ENCODE results near the gene TMIE. TPM values are rescaled to one million over a fixed set of nuclear protein-coding genes. Genes with fewer than 3 reads are reported as not detected.

Gene TMIE
- polyA plus RNA-seq, 1 donor (not counting 4 experiments of a cell fraction or from before 2014, with no cell fraction given) = 0.07 TPM

DNA sequence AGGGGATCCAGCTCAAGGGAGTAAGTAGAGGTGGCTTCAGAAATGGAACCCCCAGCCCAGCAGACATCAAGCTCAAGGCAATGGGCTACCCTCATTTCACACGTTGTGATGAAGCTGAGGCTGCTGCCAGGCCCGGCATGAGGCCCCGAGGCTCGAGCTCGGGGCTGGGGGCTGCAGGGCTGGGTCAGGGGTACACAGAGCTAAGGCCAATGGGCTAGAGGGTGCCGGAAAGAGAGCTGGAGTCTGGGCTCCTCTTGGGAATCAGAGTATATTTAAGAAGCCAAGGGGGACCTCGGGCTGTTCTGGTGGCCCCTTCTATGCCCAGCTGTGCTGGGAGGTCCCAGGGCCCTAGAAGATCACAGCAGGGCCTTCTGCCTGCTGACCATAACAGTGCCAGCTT lies 9.0 kb downstream of the TMIE start:
- H3K79me2 ChIP-seq (ENCODE audit: control insufficient read depth, insufficient read depth, low read length) = no peaks in the 10 kb centered on the region
- H3K9me3 ChIP-seq (ENCODE audit: control insufficient read depth, low read depth, low read length) = no peaks in the 10 kb centered on the region
- no peak overlapping the region for H2AFZ ChIP-seq (ENCODE audit: control insufficient read depth, low read length)
- H3K36me3 ChIP-seq (ENCODE audit: control insufficient read depth in 2 of 2, extremely low read depth in 1 of 2, insufficient read depth in 2 of 2, low read length in 2 of 2) = no peaks in the 10 kb centered on the region
- no peak overlapping the region for H3K4me2 ChIP-seq (ENCODE audit: control insufficient read depth, extremely low read depth, insufficient read depth, low read depth, low read length)
- no peak overlapping the region for H3K4me3 ChIP-seq (ENCODE audit: control insufficient read depth in 2 of 3, extremely low read depth in 1 of 3, insufficient read depth in 2 of 3, low read depth in 1 of 3, low read length in 3 of 3)
- no peaks in the 10 kb centered on the region for H3K27me3 ChIP-seq (ENCODE audit: control insufficient read depth, extremely low read depth, insufficient read depth, low read length)
- no peaks in the 10 kb centered on the region for H4K20me1 ChIP-seq (ENCODE audit: control insufficient read depth, extremely low read depth, insufficient read depth, low read length)
- FAIRE-seq (no peak), DNase-seq (ENCODE audit: low read depth, low spot score) (no peak)
- H3K27ac ChIP-seq (ENCODE audit: control insufficient read depth, insufficient read depth, low read length) = no peak overlapping the region
- TF ChIP-seq EZH2 (IDR thresholded peaks at IDR 0.05; ENCODE audit: low read length) = no peak
- TF ChIP-seq, protein P1, sequence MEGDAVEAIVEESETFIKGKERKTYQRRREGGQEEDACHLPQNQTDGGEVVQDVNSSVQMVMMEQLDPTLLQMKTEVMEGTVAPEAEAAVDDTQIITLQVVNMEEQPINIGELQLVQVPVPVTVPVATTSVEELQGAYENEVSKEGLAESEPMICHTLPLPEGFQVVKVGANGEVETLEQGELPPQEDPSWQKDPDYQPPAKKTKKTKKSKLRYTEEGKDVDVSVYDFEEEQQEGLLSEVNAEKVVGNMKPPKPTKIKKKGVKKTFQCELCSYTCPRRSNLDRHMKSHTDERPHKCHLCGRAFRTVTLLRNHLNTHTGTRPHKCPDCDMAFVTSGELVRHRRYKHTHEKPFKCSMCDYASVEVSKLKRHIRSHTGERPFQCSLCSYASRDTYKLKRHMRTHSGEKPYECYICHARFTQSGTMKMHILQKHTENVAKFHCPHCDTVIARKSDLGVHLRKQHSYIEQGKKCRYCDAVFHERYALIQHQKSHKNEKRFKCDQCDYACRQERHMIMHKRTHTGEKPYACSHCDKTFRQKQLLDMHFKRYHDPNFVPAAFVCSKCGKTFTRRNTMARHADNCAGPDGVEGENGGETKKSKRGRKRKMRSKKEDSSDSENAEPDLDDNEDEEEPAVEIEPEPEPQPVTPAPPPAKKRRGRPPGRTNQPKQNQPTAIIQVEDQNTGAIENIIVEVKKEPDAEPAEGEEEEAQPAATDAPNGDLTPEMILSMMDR (optimal IDR thresholded peaks at IDR 0.05 in 1 of 3, IDR thresholded peaks at IDR 0.05 in 1 of 3, conservative IDR thresholded peaks at IDR 0.05 in 1 of 3; ENCODE audit: extremely low read depth in 1 of 3, insufficient read depth in 2 of 3, low read length in 3 of 3) = no peak
- H3K9ac ChIP-seq (ENCODE audit: control insufficient read depth, extremely low read depth, insufficient read depth, low read length) = no peak overlapping the region
- H3K9me1 ChIP-seq (ENCODE audit: control insufficient read depth, extremely low read depth, insufficient read depth, low read length) = no peaks in the 10 kb centered on the region
- peaks cover 10% of the 10 kb centered on the region for H3K4me1 ChIP-seq (ENCODE audit: control insufficient read depth, extremely low read depth, insufficient read depth, low read length)
- dilution Hi-C loops (cut with MboI; ENCODE audit: extremely low pct_ligation_motif_present, low sequenced_read_pairs) = no loop called here

DNA sequence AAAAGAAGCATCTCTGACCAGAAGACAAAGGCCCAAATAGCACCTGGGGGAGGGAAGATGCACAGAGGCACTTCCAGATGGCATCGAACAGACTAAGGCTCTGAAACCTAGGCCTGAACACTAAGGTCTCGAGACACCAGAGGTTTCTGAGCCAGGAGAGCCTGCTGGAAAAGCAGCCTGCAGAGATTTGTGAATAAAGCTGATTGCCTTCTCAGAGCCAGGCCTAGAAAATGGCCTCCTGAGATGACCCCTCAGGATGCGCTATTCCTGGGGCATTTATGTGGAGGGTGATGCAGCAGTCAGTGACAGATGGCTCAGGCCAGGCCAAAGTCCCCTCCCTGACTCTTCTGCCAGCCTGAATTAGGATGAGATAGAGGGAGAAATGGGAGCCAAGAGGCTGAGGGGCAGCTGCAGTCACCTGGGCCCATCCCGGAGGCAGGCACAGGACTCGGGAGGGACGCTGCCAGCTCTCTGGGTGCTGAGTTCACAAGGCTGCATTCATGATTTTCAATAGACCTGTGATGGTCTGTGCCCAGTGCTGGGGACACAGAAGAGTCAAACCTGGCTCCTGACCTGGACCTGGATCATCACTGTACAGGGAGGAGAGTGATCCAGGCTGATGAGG lies 9.6 kb downstream of the TMIE start:
- Histone ChIP-seq H3K4me2 (ENCODE audit: control insufficient read depth, extremely low read depth, insufficient read depth, low read depth, low read length) (no peak overlapping the region), H3K9ac (ENCODE audit: control insufficient read depth, extremely low read depth, insufficient read depth, low read length) (no peak overlapping the region), H3K79me2 (ENCODE audit: control insufficient read depth, insufficient read depth, low read length) (no peaks in the 10 kb centered on the region), H4K20me1 (ENCODE audit: control insufficient read depth, extremely low read depth, insufficient read depth, low read length) (no peaks in the 10 kb centered on the region), H2AFZ (ENCODE audit: control insufficient read depth, low read length) (no peak overlapping the region), H3K27ac (ENCODE audit: control insufficient read depth, insufficient read depth, low read length) (no peak overlapping the region), H3K9me1 (ENCODE audit: control insufficient read depth, extremely low read depth, insufficient read depth, low read length) (no peaks in the 10 kb centered on the region), H3K4me1 (ENCODE audit: control insufficient read depth, extremely low read depth, insufficient read depth, low read length) (peaks cover 10% of the 10 kb centered on the region), H3K9me3 (ENCODE audit: control insufficient read depth, low read depth, low read length) (no peaks in the 10 kb centered on the region), H3K4me3 (ENCODE audit: control insufficient read depth in 2 of 3, extremely low read depth in 1 of 3, insufficient read depth in 2 of 3, low read depth in 1 of 3, low read length in 3 of 3) (no peak overlapping the region), H3K36me3 (ENCODE audit: control insufficient read depth in 2 of 2, extremely low read depth in 1 of 2, insufficient read depth in 2 of 2, low read length in 2 of 2) (no peaks in the 10 kb centered on the region), H3K27me3 (ENCODE audit: control insufficient read depth, extremely low read depth, insufficient read depth, low read length) (no peaks in the 10 kb centered on the region)
- FAIRE-seq (no peak), DNase-seq (ENCODE audit: low read depth, low spot score) (no peak)
- dilution Hi-C loops (cut with MboI; ENCODE audit: extremely low pct_ligation_motif_present, low sequenced_read_pairs) = no loop called here
- TF ChIP-seq EZH2 (IDR thresholded peaks at IDR 0.05; ENCODE audit: low read length) = no peak
- TF ChIP-seq, protein P1 (optimal IDR thresholded peaks at IDR 0.05 in 1 of 3, IDR thresholded peaks at IDR 0.05 in 1 of 3, conservative IDR thresholded peaks at IDR 0.05 in 1 of 3; ENCODE audit: extremely low read depth in 1 of 3, insufficient read depth in 2 of 3, low read length in 3 of 3) = no peak
